ENCODE data around the gene APBB2. TPM values are rescaled to one million over a fixed set of nuclear protein-coding genes. Genes with fewer than 3 reads are reported as not detected.
A peak's percentile ranks its signal among the peaks of the same experiment; 100 is the strongest.

The APBB2 gene
- total and polyA plus RNA-seq, 2 of the 4 experiments (the other 2 are of a cell fraction) = 47.9 to 75.5 TPM

DNA sequence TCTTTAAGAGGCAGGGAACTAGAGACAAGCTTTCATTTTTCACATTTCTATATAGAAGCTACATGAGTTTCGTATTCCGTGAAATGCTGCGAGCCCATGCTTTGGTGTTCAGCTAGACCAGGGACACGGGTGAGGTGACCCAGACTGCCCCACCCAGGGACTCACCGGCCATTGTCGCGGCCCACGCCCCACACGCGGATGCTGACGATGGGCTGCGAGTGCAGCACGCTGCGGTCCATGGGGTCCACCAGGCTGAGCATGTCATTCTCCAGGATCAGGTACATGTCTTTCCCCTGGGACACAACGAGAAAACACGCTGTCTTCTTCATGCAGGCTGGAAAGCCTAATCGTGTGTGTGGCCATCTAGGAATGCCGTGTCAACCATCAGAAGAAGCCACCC lies 324.1 kb downstream of the APBB2 start:
- Histone ChIP-seq H3K79me1 (ENCODE audit: low read depth in 1 of 2, low read length in 2 of 2) (no peaks in the 10 kb centered on the region; a peak in 1 of 4 replicates), H2BK120ac (ENCODE audit: low read depth, low read length) (no peak overlapping the region), H2AFZ (replicated peaks; ENCODE audit: low read length, poor library complexity) (no peak overlapping the region), H3K4me2 (ENCODE audit: low read depth, low read length) (no peak overlapping the region), H2BK5ac (ENCODE audit: low read depth, low read length, poor library complexity, severe bottlenecking) (no peak overlapping the region), H3K9ac (ENCODE audit: low read depth, low read length) (no peak overlapping the region), H3K27me3 (ENCODE audit: control insufficient read depth, insufficient read depth, low read length) (no peaks in the 10 kb centered on the region), H2BK20ac (ENCODE audit: low read depth, low read length) (no peak overlapping the region), H3K36me3 (ENCODE audit: control insufficient read depth, insufficient read depth, low read length) (peaks cover 14% of the 10 kb centered on the region), H4K20me1 (ENCODE audit: insufficient read depth, low read length) (no peaks in the 10 kb centered on the region), H3K27ac (ENCODE audit: insufficient read depth, low read length) (no peak overlapping the region), H2AK5ac (ENCODE audit: low read depth, low read length) (no peak overlapping the region), H4K8ac (ENCODE audit: low read depth in 2 of 2, low read length in 2 of 2) (no peak overlapping the region), H3K23ac (ENCODE audit: low read depth, low read length) (no peak overlapping the region), H3K9me3 (ENCODE audit: control insufficient read depth, insufficient read depth, low read length) (no peaks in the 10 kb centered on the region), H3K4me3 (ENCODE audit: insufficient read depth, low read depth, low read length) (no peak overlapping the region), H3K4ac (ENCODE audit: low read depth, low read length) (no peak overlapping the region), H3K56ac (ENCODE audit: extremely low read depth, insufficient read depth, low read length) (no peak overlapping the region), H3K14ac (replicated peaks; ENCODE audit: low read depth, low read length) (no peak overlapping the region), H2AK9ac (replicated peaks; ENCODE audit: low read depth, low read length, poor library complexity) (peak overlapping the region; percentile 65), H2BK15ac (ENCODE audit: low read depth, low read length) (no peak overlapping the region), H3K4me1 (ENCODE audit: control insufficient read depth, insufficient read depth, low read length) (peaks cover 5% of the 10 kb centered on the region), H4K5ac (ENCODE audit: low read depth, low read length) (no peak overlapping the region), H3K18ac (ENCODE audit: low read depth, low read length) (no peak overlapping the region), H3K9me1 (ENCODE audit: insufficient read depth, low read length) (peaks cover 13% of the 10 kb centered on the region), H4K91ac (ENCODE audit: insufficient read depth, low read depth, low read length) (no peak overlapping the region)
- no TSS peak for BruUV-seq (replicated peaks)
- in situ Hi-C loops (cut with MboI; ENCODE audit: low sequenced_read_pairs) = no loop called here
- CTCF ChIA-PET = no interaction called here
- 96% methylated on average over 17 of the region's 18 CpGs; no CpG with 5 or more reads in 1 of the 2 experiments for WGBS, 2 experiments (ENCODE audit: extremely low coverage in 2 of 2, insufficient read length in 1 of 2)
- dilution Hi-C loops (cut with HindIII; ENCODE audit: low sequenced_read_pairs, unreplicated experiment) = no loop called here
- TF ChIP-seq MAZ (IDR thresholded peaks at IDR 0.05; ENCODE audit: borderline replicate concordance, low read depth, low read length) (no peak), RFX5 (IDR thresholded peaks at IDR 0.05; ENCODE audit: low read depth, low read length) (no peak), NFE2L2 (IDR thresholded peaks at IDR 0.05; ENCODE audit: low read depth, low read length) (no peak), ELK1 (IDR thresholded peaks at IDR 0.05; ENCODE audit: borderline replicate concordance, low read depth, low read length) (no peak), RAD21 (IDR thresholded peaks at IDR 0.05; ENCODE audit: low read length) (no peak), MAFK (IDR thresholded peaks at IDR 0.05; ENCODE audit: low read depth, low read length) (no peak), CEBPB (IDR thresholded peaks at IDR 0.05; ENCODE audit: low read depth, low read length) (no peak), FOS (IDR thresholded peaks at IDR 0.05; ENCODE audit: low read depth, low read length) (no peak), SMC3 (IDR thresholded peaks at IDR 0.05; ENCODE audit: low read depth, low read length) (no peak), MXI1 (IDR thresholded peaks at IDR 0.05; ENCODE audit: borderline replicate concordance, low read depth, low read length) (no peak), CHD1 (IDR thresholded peaks at IDR 0.05; ENCODE audit: low read depth, low read length) (no peak)
- POLR2A ChIA-PET (ENCODE audit: unreplicated experiment) = no interaction called here
- intact Hi-C loops (cut with micrococcal nuclease) = no loop called here
- DNase-seq = no peak
- no peak for ATAC-seq (ENCODE audit: low read depth)

All from IMR-90 (cell line).